Inferior parietal cortex (tissue), 1 donor: ENCODE results near the gene KRT8.

ENCODE experiments used
- DNase-seq: peaks from one replicate; pipeline ENCODE4 v3.0.0-alpha.2; 2016; ENCODE audit errors: extremely low spot score

The KRT8 gene

GRCh38 chr12:52847335-52848102 is 57.4 kb downstream of the KRT8 start:
- DNase-seq, result no peak
